ENCODE measurements around the gene THAP7. TPM values are rescaled to one million over a fixed set of nuclear protein-coding genes. Genes with fewer than 3 reads are reported as not detected.
A peak's percentile ranks its signal among the peaks of the same experiment; 100 is the strongest.

The THAP7 gene
- total and polyA plus RNA-seq, 9 of the 15 experiments (the other 6 are each of a cell fraction or from before 2014, with no cell fraction given), result 7.9 to 263 (median 84.1) TPM

DNA sequence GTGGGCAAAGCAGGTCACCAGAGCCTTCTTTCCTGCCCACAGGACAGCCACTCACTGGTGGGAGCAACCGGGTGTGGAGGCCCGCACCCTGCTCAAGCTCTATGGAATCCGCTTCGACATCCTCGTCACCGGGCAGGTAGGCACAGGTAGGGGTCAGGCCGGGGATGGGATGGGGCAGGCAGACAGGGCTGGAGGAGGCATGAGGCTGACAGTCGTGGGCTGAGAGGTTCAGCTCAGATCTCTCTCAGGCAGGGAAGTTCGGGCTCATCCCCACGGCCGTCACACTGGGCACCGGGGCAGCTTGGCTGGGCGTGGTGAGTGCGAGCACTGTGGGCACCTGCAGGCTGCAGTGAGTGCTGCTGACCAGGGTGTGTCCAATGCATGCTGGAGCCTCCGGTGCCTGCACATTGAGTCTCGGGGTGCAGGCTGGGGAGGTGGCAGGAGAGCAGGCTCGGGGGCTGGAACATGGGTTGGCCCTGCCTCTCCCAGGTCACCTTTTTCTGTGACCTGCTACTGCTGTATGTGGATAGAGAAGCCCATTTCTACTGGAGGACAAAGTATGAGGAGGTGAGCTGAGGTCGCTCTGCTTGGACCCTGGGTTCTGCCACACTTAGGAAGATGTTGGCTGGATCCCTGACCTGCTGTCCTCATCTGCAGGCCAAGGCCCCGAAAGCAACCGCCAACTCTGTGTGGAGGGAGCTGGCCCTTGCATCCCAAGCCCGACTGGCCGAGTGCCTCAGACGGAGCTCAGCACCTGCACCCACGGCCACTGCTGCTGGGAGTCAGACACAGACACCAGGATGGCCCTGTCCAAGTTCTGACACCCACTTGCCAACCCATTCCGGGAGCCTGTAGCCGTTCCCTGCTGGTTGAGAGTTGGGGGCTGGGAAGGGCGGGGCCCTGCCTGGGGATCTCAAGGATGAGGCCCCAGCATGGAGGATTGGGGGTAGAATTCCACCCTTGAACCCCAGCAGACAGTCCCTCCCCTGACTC lies 24.1 kb upstream of the THAP7 start:
- Histone ChIP-seq H2AFZ (ENCODE audit: low read depth, low read length) (no peak overlapping the region), H3K9me3 (replicated peaks; ENCODE audit: control insufficient read depth, insufficient read depth, low read depth, low read length) (no peaks in the 10 kb centered on the region), H3K9ac (ENCODE audit: insufficient read depth in 1 of 2, low read depth in 2 of 2, low read length in 2 of 2) (peak overlapping the region in 1 of 2 experiments; percentile 71; a peak in 2 of 4 replicates), H3K9me1 (ENCODE audit: control insufficient read depth, insufficient read depth, low read length) (peaks cover 4% of the 10 kb centered on the region), H3K36me3 (ENCODE audit: control insufficient read depth, insufficient read depth, low read length) (no peaks in the 10 kb centered on the region), H3K79me2 (ENCODE audit: control insufficient read depth, insufficient read depth, low read length) (no peaks in the 10 kb centered on the region), H4K20me1 (replicated peaks; ENCODE audit: control insufficient read depth, insufficient read depth, low read length) (peaks cover 41% of the 10 kb centered on the region), H3K27ac (ENCODE audit: extremely low read depth, low read depth, low read length) (no peak overlapping the region), H3K27me3 (ENCODE audit: control insufficient read depth in 2 of 2, insufficient read depth in 2 of 2, low read length in 2 of 2) (peaks cover 37 to 61% of the 10 kb centered on the region in 2 experiments; a peak in 4 of 5 replicates), H3K4me2 (ENCODE audit: insufficient read depth, low read length) (no peak overlapping the region), H3K4me3 (no peak overlapping the region), H3K4me1 (replicated peaks in 1 of 2; ENCODE audit: control insufficient read depth in 2 of 2, insufficient read depth in 2 of 2, low read length in 2 of 2) (peaks cover 0 to 52% of the 10 kb centered on the region in 2 experiments; a peak in 2 of 5 replicates)
- FAIRE-seq (no peak), DNase-seq (ENCODE audit: extremely low read depth in 1 of 4, low spot score in 3 of 4) (peak in 2 of 4 experiments; percentile 63 to 64), ATAC-seq (no peak)
- intact Hi-C loops (cut with micrococcal nuclease) (no loop called here), in situ Hi-C loops (cut with MboI) (no loop called here)
- WGBS (ENCODE audit: insufficient coverage, low coverage, missing lambda C conversion rate), result 32% methylated on average over 27 of the region's 27 CpGs
- ChIA-PET CTCF (ENCODE audit: low intra/inter-chr PET ratio) (no interaction called here), POLR2A (interaction anchor here (0.5 to 10.2 kb wide), 6 partner anchors 8 to 79 kb away, joined by 4 to 120 read pairs (median 20); partner anchors contain the start of genes LRRC74B, P2RX6 and THAP7)
- no TSS peak for BruUV-seq (replicated peaks)
- TF ChIP-seq MED1 (CRISPR knock-in tag; IDR thresholded peaks at IDR 0.05; ENCODE audit: borderline replicate concordance) (peak; percentile 43; the same call in 1 of the 2 replicates), ZNF232 (CRISPR knock-in tag; IDR thresholded peaks at IDR 0.05) (no peak), ZNF174 (CRISPR knock-in tag; IDR thresholded peaks at IDR 0.05) (no peak), ZNF699 (CRISPR knock-in tag; IDR thresholded peaks at IDR 0.05; ENCODE audit: insufficient replicate concordance) (no peak), JUND (IDR thresholded peaks at IDR 0.05; ENCODE audit: borderline replicate concordance, low read depth, low read length) (no peak), JUND (tag; IDR thresholded peaks at IDR 0.05; ENCODE audit: borderline replicate concordance, low read depth, low read length) (no peak), POLR2G (IDR thresholded peaks at IDR 0.05; ENCODE audit: low read depth, low read length) (peak; percentile 9; the same call in 1 of the 2 replicates), NR2C2 (CRISPR knock-in tag; IDR thresholded peaks at IDR 0.05) (0 out of 2 replicates have a peak, but pooled peaks have one; percentile 15), NR2C2 (tag; IDR thresholded peaks at IDR 0.05) (no peak), RBBP5 (IDR thresholded peaks at IDR 0.05; ENCODE audit: borderline replicate concordance, insufficient read depth, low read length, poor library complexity, severe bottlenecking) (peak; percentile 9), ZNF707 (CRISPR knock-in tag; conservative IDR thresholded peaks at IDR 0.05) (0 out of 2 replicates have a peak, but pooled peaks have one; percentile 46), E2F3 (CRISPR knock-in tag; IDR thresholded peaks at IDR 0.05) (peak; percentile 77), NR4A1 (CRISPR knock-in tag; IDR thresholded peaks at IDR 0.05) (0 out of 2 replicates have a peak, but pooled peaks have one; percentile 45), NR4A1 (tag; IDR thresholded peaks at IDR 0.05) (no peak), ZNF212 (CRISPR knock-in tag; IDR thresholded peaks at IDR 0.05) (0 out of 2 replicates have a peak, but pooled peaks have one; percentile 61), ZNF124 (CRISPR knock-in tag; IDR thresholded peaks at IDR 0.05) (no peak), ZNF57 (CRISPR knock-in tag; IDR thresholded peaks at IDR 0.05) (0 out of 2 replicates have a peak, but pooled peaks have one; percentile 37)
- TF ChIP-seq, protein P1, sequence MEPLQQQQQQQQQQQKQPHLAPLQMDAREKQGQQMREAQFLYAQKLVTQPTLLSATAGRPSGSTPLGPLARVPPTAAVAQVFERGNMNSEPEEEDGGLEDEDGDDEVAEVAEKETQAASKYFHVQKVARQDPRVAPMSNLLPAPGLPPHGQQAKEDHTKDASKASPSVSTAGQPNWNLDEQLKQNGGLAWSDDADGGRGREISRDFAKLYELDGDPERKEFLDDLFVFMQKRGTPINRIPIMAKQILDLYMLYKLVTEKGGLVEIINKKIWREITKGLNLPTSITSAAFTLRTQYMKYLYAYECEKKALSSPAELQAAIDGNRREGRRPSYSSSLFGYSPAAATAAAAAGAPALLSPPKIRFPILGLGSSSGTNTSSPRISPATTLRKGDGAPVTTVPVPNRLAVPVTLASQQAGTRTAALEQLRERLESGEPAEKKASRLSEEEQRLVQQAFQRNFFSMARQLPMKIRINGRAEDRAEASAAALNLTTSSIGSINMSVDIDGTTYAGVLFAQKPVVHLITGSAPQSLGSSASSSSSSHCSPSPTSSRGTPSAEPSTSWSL (CRISPR knock-in tag; IDR thresholded peaks at IDR 0.05; ENCODE audit: borderline replicate concordance), result peak; percentile 63; the same call in 1 of the 2 replicates
